ENCODE measurements around the gene AREL1.

Gene AREL1

DNA sequence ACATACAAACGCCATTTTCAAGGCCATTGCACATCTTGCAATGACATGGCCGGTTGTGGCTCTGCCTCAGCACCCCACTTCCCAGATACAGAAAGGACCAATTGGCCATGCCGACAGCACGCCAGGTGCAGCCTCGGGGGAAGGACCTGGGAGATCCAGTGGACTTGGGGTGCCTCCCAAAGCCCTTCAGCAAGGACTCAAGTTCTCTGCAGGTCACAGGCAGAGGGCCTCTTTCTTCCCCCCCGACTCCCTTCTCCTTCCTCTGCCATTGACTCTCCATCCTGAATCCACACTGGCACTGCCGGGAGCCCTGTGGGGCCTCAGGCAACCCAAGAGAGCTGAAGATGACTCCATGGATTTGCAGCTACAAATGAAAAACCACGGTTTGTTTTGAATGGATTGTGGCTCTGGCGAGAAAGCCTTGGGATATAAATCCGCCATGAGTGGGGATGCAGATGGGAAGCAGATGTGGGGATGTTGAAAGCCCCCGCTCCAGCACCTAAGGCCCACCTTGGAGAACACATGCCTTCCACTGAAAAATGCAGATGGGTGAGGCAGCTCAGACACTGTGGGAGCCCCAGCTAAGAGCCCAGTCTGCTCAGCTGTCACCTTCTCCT is 65.7 kb downstream of the AREL1 start:
- TF ChIP-seq, protein P1, sequence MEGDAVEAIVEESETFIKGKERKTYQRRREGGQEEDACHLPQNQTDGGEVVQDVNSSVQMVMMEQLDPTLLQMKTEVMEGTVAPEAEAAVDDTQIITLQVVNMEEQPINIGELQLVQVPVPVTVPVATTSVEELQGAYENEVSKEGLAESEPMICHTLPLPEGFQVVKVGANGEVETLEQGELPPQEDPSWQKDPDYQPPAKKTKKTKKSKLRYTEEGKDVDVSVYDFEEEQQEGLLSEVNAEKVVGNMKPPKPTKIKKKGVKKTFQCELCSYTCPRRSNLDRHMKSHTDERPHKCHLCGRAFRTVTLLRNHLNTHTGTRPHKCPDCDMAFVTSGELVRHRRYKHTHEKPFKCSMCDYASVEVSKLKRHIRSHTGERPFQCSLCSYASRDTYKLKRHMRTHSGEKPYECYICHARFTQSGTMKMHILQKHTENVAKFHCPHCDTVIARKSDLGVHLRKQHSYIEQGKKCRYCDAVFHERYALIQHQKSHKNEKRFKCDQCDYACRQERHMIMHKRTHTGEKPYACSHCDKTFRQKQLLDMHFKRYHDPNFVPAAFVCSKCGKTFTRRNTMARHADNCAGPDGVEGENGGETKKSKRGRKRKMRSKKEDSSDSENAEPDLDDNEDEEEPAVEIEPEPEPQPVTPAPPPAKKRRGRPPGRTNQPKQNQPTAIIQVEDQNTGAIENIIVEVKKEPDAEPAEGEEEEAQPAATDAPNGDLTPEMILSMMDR (IDR thresholded peaks at IDR 0.05; ENCODE audit: control insufficient read depth, insufficient read depth, low read depth, low read length, missing control alignments): no peak
- no peak for DNase-seq (ENCODE audit: low read depth)
- H3K4me3 ChIP-seq (ENCODE audit: control insufficient read depth, low read depth, low read length): no peak overlapping the region

DNA sequence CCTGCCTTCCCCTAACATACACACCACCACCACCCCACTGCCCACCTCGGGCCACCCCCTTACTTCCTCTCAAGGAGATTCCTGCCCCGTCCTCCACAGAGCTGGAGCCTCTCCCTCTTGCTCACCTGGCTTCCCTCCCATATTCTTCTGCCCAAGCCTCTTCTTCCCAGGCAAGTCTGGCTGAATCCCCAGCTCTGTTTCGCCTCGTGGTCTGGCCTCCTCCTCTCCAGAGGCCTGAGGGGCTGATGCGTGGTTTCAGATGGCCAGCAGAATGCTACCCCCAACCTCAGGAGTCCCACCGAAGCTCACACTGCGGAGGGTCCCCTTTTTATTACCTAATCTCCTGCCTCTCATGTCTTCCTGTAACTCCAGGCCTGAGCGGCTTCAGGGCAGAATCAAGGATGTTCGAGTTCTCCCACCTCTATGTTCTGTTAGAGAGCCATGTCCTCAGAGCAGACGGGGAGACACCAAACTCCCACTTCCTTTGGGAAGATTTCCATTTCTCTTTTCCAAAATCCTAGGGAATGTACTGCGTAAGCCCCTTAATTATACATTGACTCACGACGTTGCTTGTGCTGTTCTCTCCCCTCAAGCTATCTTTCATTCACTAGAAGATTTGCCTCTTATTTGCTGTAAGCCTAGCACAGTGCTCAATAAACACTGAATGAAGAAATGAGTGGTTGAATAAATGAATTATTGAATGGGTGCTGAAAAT is 67.0 kb downstream of the AREL1 start:
- H3K4me3 ChIP-seq (ENCODE audit: control insufficient read depth, low read depth, low read length): no peak overlapping the region
- DNase-seq (ENCODE audit: low read depth): no peak
- TF ChIP-seq, protein P1 (IDR thresholded peaks at IDR 0.05; ENCODE audit: control insufficient read depth, insufficient read depth, low read depth, low read length, missing control alignments): no peak

DNA sequence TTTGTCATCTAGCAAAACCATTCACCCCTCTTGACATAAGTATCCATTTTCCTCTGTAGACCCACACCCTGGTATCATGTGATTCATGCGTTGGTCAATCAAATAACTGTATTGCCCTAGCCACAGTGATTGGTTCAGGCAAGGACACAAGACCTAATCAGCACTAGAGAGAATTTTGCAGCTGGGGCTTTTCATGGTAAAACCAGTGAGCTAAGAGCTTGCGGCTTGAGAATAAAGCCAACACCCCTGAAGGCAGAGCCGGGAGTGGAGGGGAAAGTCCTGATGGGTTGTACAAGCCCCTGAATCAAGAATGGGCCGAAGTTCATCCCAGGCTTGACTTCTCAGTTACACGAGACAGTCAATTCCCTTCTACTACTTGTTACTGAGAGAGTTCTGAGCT is 67.6 kb downstream of the AREL1 start:
- H3K4me3 ChIP-seq (ENCODE audit: control insufficient read depth, low read depth, low read length): no peak overlapping the region
- DNase-seq (ENCODE audit: low read depth): no peak
- TF ChIP-seq, protein P1 (IDR thresholded peaks at IDR 0.05; ENCODE audit: control insufficient read depth, insufficient read depth, low read depth, low read length, missing control alignments): no peak

DNA sequence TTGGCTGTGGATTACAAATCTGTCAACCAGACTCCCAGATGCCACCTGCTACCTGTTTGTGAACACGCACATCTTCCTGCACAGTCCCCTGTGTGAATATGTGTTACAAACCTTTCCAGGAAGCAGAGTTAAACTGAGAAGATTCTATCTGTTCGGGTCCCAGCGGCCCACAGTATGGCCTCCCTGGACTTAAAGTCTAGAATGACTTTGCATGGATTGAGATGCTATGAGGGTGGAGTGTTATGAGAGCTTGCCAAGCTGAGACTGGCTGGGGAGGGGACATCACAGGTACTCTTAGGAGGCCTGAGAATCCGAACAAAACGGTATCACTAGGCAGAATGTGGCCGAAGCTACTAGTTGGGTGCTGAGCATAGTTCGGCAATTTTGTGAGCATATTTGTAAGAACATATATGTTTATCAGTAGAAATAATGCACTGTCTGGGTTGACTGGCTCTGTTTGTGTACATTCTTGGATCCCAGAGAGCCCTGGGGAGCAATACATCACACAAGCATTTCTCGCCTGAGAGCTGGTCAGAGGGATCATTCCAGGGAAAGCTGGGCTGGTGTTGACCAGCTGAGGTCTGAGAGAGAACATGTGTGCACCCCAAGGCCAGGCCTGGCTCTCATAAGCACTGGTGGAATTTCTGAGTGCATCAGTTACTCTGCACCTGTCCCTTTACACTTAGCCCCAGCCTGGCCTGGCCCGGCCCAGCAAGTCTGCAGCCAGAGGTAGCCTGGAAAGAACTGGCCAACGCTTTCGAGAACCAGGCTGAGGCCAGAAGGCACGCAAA is 71.1 kb downstream of the AREL1 start:
- DNase-seq (ENCODE audit: low read depth): no peak
- TF ChIP-seq, protein P1 (IDR thresholded peaks at IDR 0.05; ENCODE audit: control insufficient read depth, insufficient read depth, low read depth, low read length, missing control alignments): no peak

DNA sequence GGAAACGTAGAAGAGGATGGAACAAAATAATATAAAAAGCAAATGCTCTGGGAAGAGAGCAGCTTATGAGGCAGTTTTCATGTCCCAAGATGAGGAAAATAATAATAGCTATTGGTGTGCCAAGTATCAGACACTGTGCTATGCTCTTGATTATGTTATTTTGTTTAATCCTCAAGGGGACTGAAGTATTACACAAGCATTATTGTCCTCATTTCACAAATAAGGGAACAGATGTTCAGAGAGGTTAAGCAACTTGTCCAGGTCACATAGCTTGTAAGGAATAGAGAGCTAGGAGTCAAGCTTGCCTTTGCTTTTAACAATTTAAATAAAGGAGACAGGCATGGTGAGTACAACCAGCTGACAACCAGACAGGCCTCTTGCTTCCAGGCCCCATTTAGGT is 73.9 kb downstream of the AREL1 start:
- DNase-seq (ENCODE audit: low read depth): no peak
- H3K4me3 ChIP-seq (ENCODE audit: control insufficient read depth, low read depth, low read length): no peak overlapping the region
- TF ChIP-seq, protein P1 (IDR thresholded peaks at IDR 0.05; ENCODE audit: control insufficient read depth, insufficient read depth, low read depth, low read length, missing control alignments): no peak

More for the DNA sequence above, 71.1 kb downstream of the AREL1 start:
- H3K4me3 ChIP-seq (ENCODE audit: control insufficient read depth, low read depth, low read length): no peak overlapping the region

DNA sequence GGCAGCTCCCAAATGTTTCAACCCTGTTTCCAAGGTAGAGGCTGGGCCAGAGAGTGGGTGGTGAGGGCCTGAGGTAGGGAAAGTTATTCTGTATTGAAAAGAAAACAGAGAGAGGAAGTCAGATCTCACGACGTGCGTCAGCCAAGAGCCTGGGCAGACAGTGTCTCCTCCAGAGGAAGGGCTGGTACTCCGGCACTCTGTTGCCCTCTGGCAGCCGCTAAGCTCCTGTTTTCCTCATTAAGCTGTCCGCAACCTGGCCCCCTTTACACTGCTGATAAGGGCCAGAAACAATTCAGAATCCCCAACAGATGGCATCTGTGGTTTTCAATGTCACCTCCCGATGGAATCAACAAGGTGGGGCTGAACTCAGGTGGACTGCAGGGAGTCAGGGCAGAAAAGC is 74.8 kb downstream of the AREL1 start:
- TF ChIP-seq, protein P1 (IDR thresholded peaks at IDR 0.05; ENCODE audit: control insufficient read depth, insufficient read depth, low read depth, low read length, missing control alignments): no peak
- no peak for DNase-seq (ENCODE audit: low read depth)
- no peak overlapping the region for H3K4me3 ChIP-seq (ENCODE audit: control insufficient read depth, low read depth, low read length)

Measured in AG09309 (cell line).